Measurements from ENCODE around the gene MNS1.

DNA sequence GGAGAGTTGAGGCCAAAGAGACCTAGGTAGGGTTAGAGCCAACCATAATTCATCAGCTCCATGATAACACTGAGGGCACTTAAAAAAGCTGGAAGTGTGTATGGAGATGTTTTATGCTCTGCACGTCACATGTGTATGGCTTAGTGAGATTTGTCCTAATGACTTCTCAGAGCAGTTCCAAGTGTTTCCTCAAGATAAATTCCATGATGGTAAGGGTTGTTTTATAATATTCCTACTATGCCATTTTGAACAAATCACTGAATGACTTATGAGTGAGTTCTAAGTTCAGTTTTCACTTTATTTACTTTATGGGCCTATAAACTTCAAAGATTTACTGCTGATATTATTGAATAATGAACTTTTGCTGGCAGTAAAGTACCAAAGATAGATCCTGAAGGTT, 71.7 kb downstream of the MNS1 start:
- TF ChIP-seq GATA3 (IDR thresholded peaks at IDR 0.05; ENCODE audit: low read depth, low read length) (no peak), GATA2 (IDR thresholded peaks at IDR 0.05; ENCODE audit: low read depth, low read length) (no peak)

Measured in SH-SY5Y (cell line).